ENCODE results near the gene CTSA. TPM values are rescaled to one million over a fixed set of nuclear protein-coding genes. Genes with fewer than 3 reads are reported as not detected.

The CTSA gene
- total RNA-seq, 2 experiments from 2014 or later, result 34.5 to 40.2 TPM

- Mint-ChIP-seq H3K27me3 (peaks cover 8% of the 10 kb centered on the region), H3K4me1 (ENCODE audit: low read depth) (peaks cover 3% of the 10 kb centered on the region), H3K27ac (no peak overlapping the region), H3K36me3 (ENCODE audit: low read depth) (no peaks in the 10 kb centered on the region), H3K4me3 (no peak overlapping the region), H3K9me3 (no peaks in the 10 kb centered on the region)
- ChIA-PET CTCF (interaction anchor here (1.3 to 1.9 kb wide), 3 partner anchors 14 to 121 kb away, joined by 3 to 8 read pairs (median 7); no protein-coding TSS in a partner anchor), POLR2A (interaction anchor here (1.3 to 2.8 kb wide), 3 partner anchors 13 to 61 kb away, joined by 3 to 13 read pairs (median 3); partner anchors contain the start of gene PCIF1)
- ATAC-seq (no peak), DNase-seq (no peak)
- intact Hi-C loops (cut with micrococcal nuclease), result no loop called here
- TF ChIP-seq CTCF (IDR thresholded peaks at IDR 0.05), result no peak
Measured at GRCh38 chr20:45919542-45920399, 28.6 kb downstream of the CTSA start.

- intact Hi-C loops (cut with micrococcal nuclease), result no loop called here
- Mint-ChIP-seq H3K4me1 (ENCODE audit: low read depth) (peaks cover 3% of the 10 kb centered on the region), H3K27ac (no peak overlapping the region), H3K27me3 (peaks cover 8% of the 10 kb centered on the region), H3K4me3 (no peak overlapping the region), H3K36me3 (ENCODE audit: low read depth) (no peaks in the 10 kb centered on the region), H3K9me3 (no peaks in the 10 kb centered on the region)
- DNase-seq (no peak), ATAC-seq (no peak)
- ChIA-PET POLR2A (interaction anchor here (1.6 to 2.8 kb wide), 2 partner anchors 12 to 14 kb away, joined by 3 to 13 read pairs; partner anchors contain the start of gene PCIF1), CTCF (interaction anchor here (1.3 to 1.9 kb wide), 3 partner anchors 13 to 122 kb away, joined by 3 to 8 read pairs (median 7); no protein-coding TSS in a partner anchor)
- no peak for TF ChIP-seq CTCF (IDR thresholded peaks at IDR 0.05)
Measured at GRCh38 chr20:45920462-45921336, 29.6 kb downstream of the CTSA start.

- TF ChIP-seq CTCF (IDR thresholded peaks at IDR 0.05), result no peak
- Mint-ChIP-seq H3K27me3 (peaks cover 8% of the 10 kb centered on the region), H3K27ac (no peak overlapping the region), H3K9me3 (no peaks in the 10 kb centered on the region), H3K4me1 (ENCODE audit: low read depth) (peaks cover 3% of the 10 kb centered on the region), H3K36me3 (ENCODE audit: low read depth) (no peaks in the 10 kb centered on the region), H3K4me3 (no peak overlapping the region)
- ChIA-PET CTCF (interaction anchor here (1.3 to 1.5 kb wide), 2 partner anchors 12 to 48 kb away, joined by 3 to 7 read pairs; no protein-coding TSS in a partner anchor), POLR2A (interaction anchor here (0.9 to 2.8 kb wide), 4 partner anchors 11 to 37 kb away, joined by 3 to 13 read pairs (median 3); partner anchors contain the start of gene PCIF1)
- intact Hi-C loops (cut with micrococcal nuclease), result no loop called here
- ATAC-seq, result peak; percentile 34
- DNase-seq, result peak; percentile 24
Measured at GRCh38 chr20:45921337-45922189, 30.4 kb downstream of the CTSA start.

GRCh38 chr20:45924391-45925261, 33.5 kb downstream of the CTSA start:
- intact Hi-C loops (cut with micrococcal nuclease), result no loop called here
- ATAC-seq (no peak), DNase-seq (no peak)
- ChIA-PET POLR2A (interaction anchor here (0.7 to 1.8 kb wide), 3 partner anchors 9 to 43 kb away, joined by 3 to 17 read pairs (median 3); partner anchors contain the start of gene PCIF1), CTCF (interaction anchor here (1.1 to 2.0 kb wide), 4 partner anchors 9 to 126 kb away, joined by 3 to 9 read pairs (median 4); no protein-coding TSS in a partner anchor)
- Mint-ChIP-seq H3K4me1 (ENCODE audit: low read depth) (peaks cover 3% of the 10 kb centered on the region), H3K9me3 (no peaks in the 10 kb centered on the region), H3K27ac (no peak overlapping the region), H3K36me3 (ENCODE audit: low read depth) (no peaks in the 10 kb centered on the region), H3K4me3 (no peak overlapping the region), H3K27me3 (peaks cover 2% of the 10 kb centered on the region)
- TF ChIP-seq CTCF (IDR thresholded peaks at IDR 0.05), result no peak

Measured in activated CD8-positive, alpha-beta T cell treated with anti-CD3 and anti-CD28 coated beads for 36 hours (primary cell).